DND-41 (cell line): ENCODE results near the gene COL4A1.

Experiments used
- ATAC-seq: fragments of 200-7000 bp; cut with Tn5 transposase; 3 replicates; pipeline ENCODE4 v1.9.1; 2021; ENCODE audit warnings: low read depth; ENCODE audit not compliant: insufficient read depth
- DNase-seq: peaks from one replicate; pipeline ENCODE4 v3.0.0-alpha.2; 2020
- H2AFZ ChIP-seq: 2 replicates; pipeline ENCODE4 v1.6.0; 2012; ENCODE audit warnings: low read depth, low read length
- H3K27ac ChIP-seq: 2 replicates; pipeline ENCODE4 v1.5.1; 2012; ENCODE audit warnings: low read length, inconsistent platforms
- H3K27me3 ChIP-seq: fragments of 200-600 bp; sonication (generic); 2 replicates; pipeline ENCODE4 v1.6.0; 2012; ENCODE audit warnings: low read length, mild to moderate bottlenecking, inconsistent platforms; ENCODE audit not compliant: insufficient read depth, poor library complexity
- H3K36me3 ChIP-seq: 2 replicates; pipeline ENCODE4 v1.5.1; 2012; ENCODE audit warnings: low read length, inconsistent platforms; ENCODE audit not compliant: insufficient read depth
- H3K4me1 ChIP-seq: 2 replicates; pipeline ENCODE4 v1.5.1; 2012; ENCODE audit warnings: mild to moderate bottlenecking, low read length; ENCODE audit not compliant: insufficient read depth
- H3K4me2 ChIP-seq: 2 replicates; pipeline ENCODE4 v1.6.0; 2012; ENCODE audit warnings: mild to moderate bottlenecking, moderate library complexity, low read length, inconsistent platforms; ENCODE audit not compliant: insufficient read depth
- H3K4me3 ChIP-seq, 2 experiments: fragments of 200-600 bp in 1 of 2; shearing (Covaris generic) in 1 of 2; 2 replicates each; pipeline ENCODE4 v1.5.1; 2012 to 2016; ENCODE audit warnings: inconsistent platforms in 2 of 2, low read length in 2 of 2, mild to moderate bottlenecking in 2 of 2, low read depth in 1 of 2, moderate library complexity in 1 of 2
- H3K79me2 ChIP-seq: 2 replicates; pipeline ENCODE4 v1.6.0; 2012; ENCODE audit warnings: low read length, inconsistent platforms; ENCODE audit not compliant: insufficient read depth
- H3K9ac ChIP-seq: 2 replicates; pipeline ENCODE4 v1.6.0; 2012; ENCODE audit warnings: low read depth, mild to moderate bottlenecking, inconsistent platforms, low read length, moderate library complexity
- H3K9me3 ChIP-seq: 2 replicates; pipeline ENCODE4 v1.5.1; 2012; ENCODE audit warnings: low read length, moderate library complexity, mild to moderate bottlenecking, inconsistent platforms; ENCODE audit not compliant: insufficient read depth, severe bottlenecking
- H4K20me1 ChIP-seq: 2 replicates; pipeline ENCODE4 v1.6.0; 2012; ENCODE audit warnings: low read length; ENCODE audit not compliant: insufficient read depth
- CTCF ChIP-seq: IDR thresholded peaks from 2 replicates; pipeline ENCODE4 v1.5.1; 2012; ENCODE audit warnings: borderline replicate concordance, low read length, moderate library complexity, mild to moderate bottlenecking; ENCODE audit not compliant: poor library complexity, severe bottlenecking; ENCODE audit errors: extremely low read depth
- EZH2 ChIP-seq: IDR thresholded peaks from 3 replicates; pipeline ENCODE4 v1.6.1; 2012; ENCODE audit warnings: borderline replicate concordance, low read depth, mild to moderate bottlenecking, moderate library complexity, low read length, inconsistent platforms; ENCODE audit not compliant: severe bottlenecking

COL4A1 gene

GRCh38 chr13:110294622-110295021 is 12.3 kb downstream of the COL4A1 start:
- ATAC-seq (no peak), DNase-seq (no peak)
- no peaks in the 10 kb centered on the region for H3K79me2 ChIP-seq
- peaks cover 44% of the 10 kb centered on the region for H3K27me3 ChIP-seq
- H3K36me3 ChIP-seq: no peaks in the 10 kb centered on the region
- no peak overlapping the region for H2AFZ ChIP-seq
- no peak for TF ChIP-seq EZH2
- TF ChIP-seq CTCF: no peak
- H3K27ac ChIP-seq: no peak overlapping the region
- H3K4me2 ChIP-seq: no peak overlapping the region
- H4K20me1 ChIP-seq: no peaks in the 10 kb centered on the region
- no peak overlapping the region for H3K4me3 ChIP-seq
- H3K4me1 ChIP-seq: no peaks in the 10 kb centered on the region
- H3K9ac ChIP-seq: no peak overlapping the region
- no peaks in the 10 kb centered on the region for H3K9me3 ChIP-seq

- peaks cover 39% of the 10 kb centered on the region for H3K27me3 ChIP-seq
- H2AFZ ChIP-seq: no peak overlapping the region
- H3K9me3 ChIP-seq: no peaks in the 10 kb centered on the region
- no peaks in the 10 kb centered on the region for H3K4me1 ChIP-seq
- no peak overlapping the region for H3K4me3 ChIP-seq
- no peak overlapping the region for H3K4me2 ChIP-seq
- H4K20me1 ChIP-seq: no peaks in the 10 kb centered on the region
- H3K79me2 ChIP-seq: no peaks in the 10 kb centered on the region
- no peak overlapping the region for H3K9ac ChIP-seq
- no peak for DNase-seq
- no peak for ATAC-seq
- no peaks in the 10 kb centered on the region for H3K36me3 ChIP-seq
- no peak for TF ChIP-seq EZH2
- no peak for TF ChIP-seq CTCF
- no peak overlapping the region for H3K27ac ChIP-seq
These were observed 12.8 kb downstream of the COL4A1 start for GRCh38 chr13:110294146-110294545.

- Histone ChIP-seq H3K9me3 (no peaks in the 10 kb centered on the region), H3K4me3 (no peak overlapping the region), H3K79me2 (no peaks in the 10 kb centered on the region), H4K20me1 (no peaks in the 10 kb centered on the region), H2AFZ (no peak overlapping the region), H3K4me1 (no peaks in the 10 kb centered on the region), H3K4me2 (no peak overlapping the region), H3K36me3 (no peaks in the 10 kb centered on the region), H3K27me3 (peaks cover 34% of the 10 kb centered on the region), H3K27ac (no peak overlapping the region), H3K9ac (no peak overlapping the region)
- DNase-seq (no peak), ATAC-seq (no peak)
- TF ChIP-seq EZH2 (no peak), CTCF (no peak)
These were observed 13.3 kb downstream of the COL4A1 start for GRCh38 chr13:110293649-110294048.

GRCh38 chr13:110293037-110293436 is 13.9 kb downstream of the COL4A1 start:
- Histone ChIP-seq H4K20me1 (no peaks in the 10 kb centered on the region), H3K27me3 (peaks cover 33% of the 10 kb centered on the region), H3K9me3 (no peaks in the 10 kb centered on the region), H3K36me3 (no peaks in the 10 kb centered on the region), H3K4me2 (no peak overlapping the region), H3K4me1 (no peaks in the 10 kb centered on the region), H3K4me3 (no peak overlapping the region), H3K9ac (no peak overlapping the region), H3K79me2 (no peaks in the 10 kb centered on the region), H3K27ac (no peak overlapping the region), H2AFZ (no peak overlapping the region)
- ATAC-seq: no peak
- TF ChIP-seq EZH2: no peak
- no peak for TF ChIP-seq CTCF
- DNase-seq: no peak
